ENCODE data around the gene NTPCR.

The NTPCR gene

GRCh38 chr1:233019778-233020325 is 69.4 kb downstream of the NTPCR start:
- no peak for DNase-seq

GRCh38 chr1:233020426-233020825 is 70.0 kb downstream of the NTPCR start:
- DNase-seq: no peak

- no peak for DNase-seq
Observed at GRCh38 chr1:233022246-233022645, 71.8 kb downstream of the NTPCR start.

GRCh38 chr1:233024199-233024598 is 73.8 kb downstream of the NTPCR start:
- no peak for DNase-seq

- no peak for DNase-seq
Observed at GRCh38 chr1:233025157-233025556, 74.7 kb downstream of the NTPCR start.

GRCh38 chr1:233025567-233025966 is 75.2 kb downstream of the NTPCR start:
- DNase-seq: no peak

GRCh38 chr1:233027046-233027445 is 76.6 kb downstream of the NTPCR start:
- DNase-seq: no peak

GRCh38 chr1:233031521-233031920 is 81.1 kb downstream of the NTPCR start:
- no peak for DNase-seq

- no peak for DNase-seq
Observed at GRCh38 chr1:233032916-233033315, 82.5 kb downstream of the NTPCR start.

- no peak for DNase-seq
Observed at GRCh38 chr1:233033361-233033760, 83.0 kb downstream of the NTPCR start.
